CD4-positive, alpha-beta T cell treated with Interleukin-6 for 4 hours (primary cell): ENCODE results near the gene SORBS1.

Experiments
- DNase-seq: peaks from one replicate; pipeline ENCODE4 v3.0.0-alpha.2; 2020; ENCODE audit warnings: mixed read lengths

Gene SORBS1

GRCh38 chr10:95538412-95538811, 22.8 kb downstream of the SORBS1 start:
- DNase-seq = no peak

DNA sequence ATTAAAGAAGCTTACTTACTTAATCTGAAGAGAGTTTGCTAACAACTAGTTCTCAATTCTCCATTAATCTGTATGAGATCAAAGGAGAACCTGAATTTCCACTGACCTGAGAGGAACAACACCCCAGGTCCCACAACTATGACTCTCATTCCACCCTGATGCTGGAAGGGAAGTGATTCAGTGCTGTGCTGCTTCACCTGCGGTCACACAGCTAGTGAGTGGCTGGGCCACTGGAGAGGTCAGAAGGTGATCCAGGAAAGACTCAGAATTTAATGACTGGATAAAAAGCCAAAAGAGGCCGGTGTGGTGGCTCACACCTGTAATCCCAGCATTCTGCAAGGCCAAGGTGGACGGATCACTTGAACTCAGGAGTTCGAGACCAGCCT, 23.6 kb downstream of the SORBS1 start:
- no peak for DNase-seq

DNA sequence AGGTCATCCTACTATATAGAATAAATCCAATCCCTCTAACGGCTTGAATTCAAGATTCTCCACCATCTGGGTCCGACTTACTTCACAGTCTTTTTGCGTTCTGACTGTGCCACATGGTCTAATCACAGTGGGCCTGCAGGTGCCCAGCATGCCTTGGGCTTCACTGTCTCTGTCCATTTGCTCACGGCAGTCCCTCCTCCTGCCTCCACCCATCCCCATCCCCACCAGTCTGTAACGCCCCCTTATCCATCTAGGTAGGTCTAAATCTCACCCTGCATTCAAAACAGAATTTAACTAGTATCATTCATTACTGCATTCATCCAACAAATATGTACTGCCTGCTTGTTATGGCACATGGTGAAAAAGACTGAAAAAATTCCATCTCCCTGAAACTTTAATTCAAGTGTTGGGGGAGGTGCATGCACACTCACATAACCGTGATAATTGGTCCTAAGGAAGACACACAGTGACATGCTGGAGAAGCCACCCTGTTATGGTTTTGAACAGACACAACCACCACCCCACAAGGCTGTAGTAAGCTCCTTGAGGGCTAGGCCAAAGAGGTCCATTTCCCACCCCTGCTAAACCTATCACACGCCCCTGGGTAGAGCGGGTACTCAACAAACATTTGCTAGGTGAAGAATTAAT, 24.2 kb downstream of the SORBS1 start:
- no peak for DNase-seq

- DNase-seq = no peak
These were observed 25.2 kb downstream of the SORBS1 start for GRCh38 chr10:95536017-95536416.

DNA sequence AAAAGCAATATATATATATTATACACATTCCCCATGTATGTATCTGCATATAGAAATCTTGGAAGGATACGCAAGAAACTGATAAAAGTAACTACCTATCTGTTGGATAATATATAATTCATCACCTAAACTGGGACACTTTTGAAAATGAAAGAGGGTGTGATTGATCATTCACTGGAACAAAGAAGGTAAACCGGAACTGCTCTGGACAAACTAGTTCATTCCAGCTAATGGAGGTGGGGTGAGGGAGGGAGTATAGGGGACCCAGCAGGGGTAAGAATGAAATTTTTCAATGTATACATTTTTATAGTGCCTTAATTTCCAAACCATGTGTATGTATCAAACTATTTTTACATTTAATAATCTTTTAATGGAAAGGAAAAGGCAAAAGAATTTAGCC, 25.6 kb downstream of the SORBS1 start:
- DNase-seq = no peak

GRCh38 chr10:95533590-95533989, 27.6 kb downstream of the SORBS1 start:
- no peak for DNase-seq

GRCh38 chr10:95532536-95532935, 28.6 kb downstream of the SORBS1 start:
- DNase-seq = no peak

- DNase-seq = no peak
These were observed 29.2 kb downstream of the SORBS1 start for GRCh38 chr10:95531994-95532399.

GRCh38 chr10:95531058-95531809, 29.9 kb downstream of the SORBS1 start:
- no peak for DNase-seq

DNA sequence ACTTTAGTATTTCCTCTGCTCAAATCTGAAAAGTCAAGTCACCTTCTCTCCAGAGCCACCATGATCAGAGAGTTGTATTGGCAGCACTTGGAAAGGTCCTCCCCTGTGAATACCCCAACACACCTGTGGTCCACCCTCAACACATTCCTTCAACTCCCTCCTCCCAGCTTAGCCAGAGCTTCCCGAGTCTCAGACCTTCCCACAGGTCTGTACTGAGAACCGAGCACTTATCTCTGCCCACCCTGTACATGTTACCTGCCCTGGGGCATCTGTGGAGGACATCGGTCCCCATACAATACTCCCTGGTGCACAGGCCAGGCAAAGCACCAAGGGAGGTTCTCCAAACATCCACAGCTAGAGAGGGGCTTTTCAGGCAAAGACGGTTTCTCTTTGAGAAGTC, 30.6 kb downstream of the SORBS1 start:
- DNase-seq = no peak

- DNase-seq = no peak
These were observed 31.1 kb downstream of the SORBS1 start for GRCh38 chr10:95530029-95530428.

- DNase-seq = no peak
These were observed 35.1 kb downstream of the SORBS1 start for GRCh38 chr10:95526044-95526443.

DNA sequence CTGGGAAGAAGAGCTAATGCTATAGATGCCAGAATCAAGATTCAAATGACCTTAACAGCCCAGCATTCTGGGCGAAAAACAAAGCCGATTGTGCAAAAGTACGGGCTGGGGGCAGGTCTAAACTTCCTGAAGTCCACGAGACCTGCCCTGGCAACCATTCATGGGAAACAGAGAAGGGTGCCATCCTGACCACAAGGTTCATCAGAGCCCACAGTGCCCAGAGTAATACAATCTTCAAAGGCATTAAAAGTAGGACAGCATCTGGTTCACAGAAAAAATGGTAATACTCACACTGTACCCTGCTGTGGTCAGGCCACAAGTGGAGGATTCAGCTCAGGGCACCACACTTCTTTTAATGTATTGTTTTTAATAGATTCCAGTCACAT, 36.1 kb downstream of the SORBS1 start:
- no peak for DNase-seq

GRCh38 chr10:95524358-95525032, 36.7 kb downstream of the SORBS1 start:
- no peak for DNase-seq

DNA sequence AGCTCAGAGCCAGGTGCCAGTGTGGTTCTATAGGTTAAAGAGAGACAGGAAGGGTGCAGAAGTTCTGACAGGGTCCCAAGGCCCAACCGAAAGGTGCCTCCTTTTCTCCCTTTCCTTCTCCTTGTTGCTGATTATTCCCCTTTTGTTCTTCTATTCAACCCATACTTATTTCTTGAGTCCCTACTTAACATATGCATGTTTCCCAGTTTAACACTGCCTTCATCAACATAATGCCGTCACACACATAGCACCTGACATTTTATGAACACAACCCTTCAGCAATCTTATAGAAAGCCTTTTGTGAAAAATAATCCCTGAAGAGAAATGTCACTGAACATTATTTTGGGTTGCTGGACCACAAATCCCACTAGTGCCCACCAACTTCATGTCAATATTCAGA, 39.1 kb downstream of the SORBS1 start:
- no peak for DNase-seq

GRCh38 chr10:95520617-95521016, 40.6 kb downstream of the SORBS1 start:
- DNase-seq = no peak

- no peak for DNase-seq
These were observed 42.4 kb downstream of the SORBS1 start for GRCh38 chr10:95518455-95519452.

DNA sequence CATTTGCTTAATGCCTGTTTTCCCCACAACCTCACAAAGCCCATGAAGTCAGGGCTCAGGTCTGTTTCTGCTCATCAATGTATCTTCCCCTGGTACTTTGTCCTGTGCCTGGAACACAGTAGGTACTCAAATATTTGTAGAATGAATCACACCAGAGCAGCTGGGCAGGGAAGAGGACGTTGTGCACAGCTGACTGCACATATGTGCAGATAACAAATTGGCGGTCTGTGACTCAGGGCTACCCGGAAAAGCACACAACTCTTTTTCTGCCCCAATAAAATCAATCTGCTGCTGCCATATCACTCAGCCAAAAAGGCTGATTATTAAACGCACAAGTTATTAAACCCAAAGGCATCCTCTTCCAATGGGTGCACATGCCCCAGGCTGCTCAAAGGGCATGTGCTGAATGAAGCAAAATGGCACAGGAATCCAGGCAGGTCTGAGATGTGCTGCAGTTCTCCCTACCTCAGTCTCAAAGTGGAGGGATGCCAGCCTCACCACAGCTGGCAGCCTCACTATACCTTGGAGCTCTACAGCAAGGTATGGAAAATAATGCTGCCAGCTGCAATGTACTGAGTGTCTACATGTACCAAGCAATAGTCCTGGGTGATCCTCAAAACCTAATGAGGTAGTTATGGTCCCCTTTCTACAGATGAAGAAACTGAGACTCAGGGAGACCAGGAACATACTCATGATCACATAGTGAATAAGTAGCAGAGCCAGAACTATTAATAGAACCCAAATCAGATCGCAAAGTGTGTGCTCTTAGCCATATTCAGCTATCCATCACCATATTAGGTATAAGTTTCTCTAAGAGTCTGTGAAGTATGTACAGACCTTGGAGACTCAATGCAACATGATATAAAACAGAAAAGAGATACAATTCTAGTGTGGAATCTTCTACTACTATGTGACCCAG, 43.4 kb downstream of the SORBS1 start:
- DNase-seq = no peak

DNA sequence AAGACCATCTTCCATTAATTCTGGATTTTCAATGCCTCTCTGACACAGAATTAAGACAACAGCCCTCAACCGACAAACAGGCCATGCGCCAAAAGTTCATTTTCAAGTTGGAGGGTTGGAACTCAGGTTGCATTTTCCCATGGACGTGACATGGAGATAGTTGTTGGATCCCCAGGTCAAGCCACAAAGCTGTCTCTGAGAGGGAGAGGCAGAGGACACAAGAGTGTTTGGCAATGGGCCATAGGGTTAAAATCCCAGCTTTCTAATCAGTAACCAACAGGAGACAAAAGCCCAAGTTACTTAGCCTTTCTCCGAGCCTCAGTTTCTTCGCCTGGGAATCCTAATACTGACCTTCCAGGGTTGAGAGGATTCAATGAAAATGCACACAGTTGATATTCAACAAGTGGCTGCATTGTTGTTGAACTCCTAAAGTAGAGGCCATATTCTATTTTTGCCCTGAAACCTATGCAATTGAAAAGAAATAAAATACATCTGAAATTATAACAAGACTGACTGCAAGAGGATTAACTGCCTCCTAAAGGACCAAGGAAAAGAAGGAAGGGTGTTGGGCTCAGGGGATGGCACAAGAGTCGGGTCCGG, 44.3 kb downstream of the SORBS1 start:
- DNase-seq = no peak

- no peak for DNase-seq
These were observed 47.2 kb downstream of the SORBS1 start for GRCh38 chr10:95513941-95514392.

GRCh38 chr10:95513008-95513589, 48.1 kb downstream of the SORBS1 start:
- DNase-seq = no peak
